Stimulated activated CD4-positive, alpha-beta T cell treated with anti-CD3 and anti-CD28 coated beads, TNF-alpha, amount 100 ng/mL, for 48 hours (primary cell): ENCODE data around the gene CMTM4.
"Not testable (repeated sequence)": the region's sequence is repeated elsewhere in the genome, so short reads cannot be mapped to it uniquely, and the experiment has no call there.

Experiments used
- DNase-seq, 3 donors: peaks; one replicate each; pipeline ENCODE4 v3.0.0-alpha.2; 2020; ENCODE audit warnings: low read depth in 3 of 3

CMTM4 gene

DNA sequence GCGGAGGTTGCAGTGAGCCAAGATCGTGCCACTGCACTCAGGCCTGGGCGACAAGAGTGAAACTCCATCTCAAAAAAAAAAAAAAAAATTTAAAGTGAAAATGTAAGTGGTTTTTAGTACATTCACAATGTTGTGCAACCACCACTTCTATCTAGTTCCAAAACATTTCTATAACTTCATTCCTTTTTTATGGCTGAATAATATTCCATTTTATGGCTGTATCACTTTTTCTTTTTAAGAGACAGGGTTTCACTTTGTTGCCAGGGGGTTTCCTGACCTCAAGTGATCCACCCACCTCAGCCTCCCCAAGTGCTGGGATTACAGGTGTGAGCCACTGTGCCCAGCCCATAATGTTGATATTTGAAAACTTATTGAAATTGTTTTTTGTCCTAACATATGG is 103.7 kb downstream of the CMTM4 start:
- no peak for DNase-seq

DNA sequence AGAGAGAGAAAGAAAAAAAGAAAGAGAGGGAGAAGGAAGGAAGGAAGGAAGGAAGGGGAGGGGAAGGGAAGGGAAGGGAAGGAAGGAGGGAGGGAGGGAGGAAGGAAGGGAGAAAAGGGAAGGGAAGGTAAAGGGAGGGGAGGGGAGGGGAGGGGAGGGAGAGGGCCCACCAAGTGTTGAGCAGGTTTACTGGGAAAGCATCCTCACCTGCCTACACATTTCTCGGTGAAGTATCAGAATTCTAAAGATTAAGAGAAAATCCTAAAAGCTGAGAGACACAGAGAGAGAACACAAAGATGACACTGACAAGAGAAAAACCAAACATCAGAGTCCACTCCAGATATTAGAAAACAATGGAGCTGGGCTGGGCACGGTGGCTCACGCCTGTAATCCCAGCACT is 104.3 kb downstream of the CMTM4 start:
- DNase-seq = no peak

DNA sequence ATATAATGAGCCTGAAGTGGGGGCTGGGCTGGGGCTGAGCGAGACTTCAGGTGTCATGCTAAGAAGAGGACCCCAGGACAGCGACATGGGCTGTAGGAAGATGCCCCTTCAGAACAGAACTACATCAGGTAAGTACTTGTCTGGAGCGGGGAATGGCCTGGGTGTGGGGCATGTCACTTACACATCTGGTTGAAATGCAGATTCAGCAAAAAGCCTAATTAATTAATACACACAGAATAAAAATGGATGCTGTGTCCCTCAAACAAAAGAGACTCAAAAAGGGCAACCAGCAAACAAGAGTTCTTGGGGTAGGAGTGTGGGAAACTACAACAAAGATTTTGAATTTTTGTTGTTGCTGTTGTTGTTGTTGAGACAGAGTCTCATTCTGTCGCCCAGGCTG is 105.5 kb downstream of the CMTM4 start:
- no peak for DNase-seq

DNA sequence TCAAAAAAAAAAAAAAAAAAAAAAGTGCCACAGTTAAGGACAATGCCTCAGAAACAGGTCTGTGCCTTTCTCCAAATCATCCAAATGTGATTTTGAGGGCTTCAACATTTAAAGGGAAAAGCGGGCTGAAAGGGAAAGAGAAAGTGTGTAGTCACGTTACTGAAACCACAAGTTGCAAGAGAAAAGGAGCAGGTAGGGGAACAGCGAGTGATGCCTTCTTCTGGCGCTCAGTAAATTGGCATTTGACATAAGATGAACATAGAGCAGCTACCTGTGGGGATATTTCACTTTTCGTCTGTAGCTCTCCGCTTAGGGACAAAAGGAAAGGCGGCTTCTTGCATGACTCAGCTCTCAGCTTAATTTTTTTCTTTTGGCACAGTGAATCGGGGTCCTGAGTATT is 106.2 kb downstream of the CMTM4 start:
- no peak for DNase-seq

DNA sequence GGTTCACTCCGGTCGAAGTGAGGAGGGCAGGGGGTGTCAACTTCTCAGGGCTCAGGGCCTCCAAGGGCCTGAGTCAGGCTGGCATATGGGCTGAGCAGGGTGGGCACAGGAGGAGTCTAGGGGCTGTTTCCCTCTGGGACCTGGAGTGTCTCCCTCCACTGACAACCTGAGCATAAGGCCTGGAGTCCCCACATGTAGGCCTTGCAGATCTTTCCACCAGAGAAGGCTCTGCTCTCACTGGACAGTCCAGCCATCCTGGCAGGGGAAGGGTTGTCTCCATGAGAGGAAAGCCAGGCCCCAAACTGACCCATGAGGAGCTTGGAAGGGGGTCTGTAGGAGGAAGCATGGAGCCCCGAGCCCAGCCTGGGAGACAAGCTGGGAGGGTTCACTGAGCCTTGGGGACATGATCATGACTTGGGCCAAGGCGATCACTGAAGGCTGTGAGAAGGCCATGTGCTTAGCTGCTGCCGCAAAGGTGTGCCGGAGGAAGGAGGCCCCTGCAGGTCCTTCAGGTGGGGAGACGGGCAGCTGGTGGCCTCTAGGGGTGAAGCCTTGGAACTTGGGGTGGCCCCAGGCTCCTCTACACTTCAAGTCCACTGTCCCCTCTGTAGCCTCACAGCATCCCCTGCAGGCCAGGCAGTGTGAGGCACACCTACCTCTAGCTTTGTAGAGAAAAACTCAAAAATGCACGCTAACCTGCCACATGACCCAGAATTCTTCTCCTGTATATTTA is 107.4 kb downstream of the CMTM4 start:
- DNase-seq = peak in 2 of 3 donors; percentile 51

DNA sequence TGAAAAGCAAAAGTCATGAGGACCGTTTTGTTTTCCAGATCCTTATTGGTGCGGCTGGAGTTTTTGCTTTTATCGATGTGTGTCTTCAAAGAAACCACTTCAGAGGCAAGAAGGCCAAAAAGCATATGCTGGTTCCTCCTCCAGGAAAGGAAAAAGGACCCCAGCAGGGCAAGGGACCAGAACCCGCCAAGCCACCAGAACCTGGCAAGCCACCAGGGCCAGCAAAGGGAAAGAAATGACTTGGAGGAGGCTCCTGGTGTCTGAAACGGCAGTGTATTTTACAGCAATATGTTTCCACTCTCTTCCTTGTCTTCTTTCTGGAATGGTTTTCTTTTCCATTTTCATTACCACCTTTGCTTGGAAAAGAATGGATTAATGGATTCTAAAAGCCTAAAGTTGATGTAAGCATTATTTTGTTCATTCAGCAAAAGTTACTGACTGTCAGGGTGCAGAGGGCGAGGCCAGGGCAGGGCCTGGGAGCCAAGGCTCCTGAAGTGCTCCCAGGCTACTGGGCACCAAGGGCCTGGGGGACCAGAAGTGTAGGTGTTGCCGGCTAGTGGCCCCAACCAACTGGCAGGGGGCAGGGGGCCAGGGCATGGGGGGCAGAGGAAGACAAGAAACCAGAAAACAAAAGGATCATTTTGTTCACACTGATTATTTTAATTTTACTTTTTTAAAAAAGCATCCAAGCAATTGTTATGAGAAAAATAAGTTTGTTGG is 108.5 kb downstream of the CMTM4 start:
- DNase-seq = no peak

DNA sequence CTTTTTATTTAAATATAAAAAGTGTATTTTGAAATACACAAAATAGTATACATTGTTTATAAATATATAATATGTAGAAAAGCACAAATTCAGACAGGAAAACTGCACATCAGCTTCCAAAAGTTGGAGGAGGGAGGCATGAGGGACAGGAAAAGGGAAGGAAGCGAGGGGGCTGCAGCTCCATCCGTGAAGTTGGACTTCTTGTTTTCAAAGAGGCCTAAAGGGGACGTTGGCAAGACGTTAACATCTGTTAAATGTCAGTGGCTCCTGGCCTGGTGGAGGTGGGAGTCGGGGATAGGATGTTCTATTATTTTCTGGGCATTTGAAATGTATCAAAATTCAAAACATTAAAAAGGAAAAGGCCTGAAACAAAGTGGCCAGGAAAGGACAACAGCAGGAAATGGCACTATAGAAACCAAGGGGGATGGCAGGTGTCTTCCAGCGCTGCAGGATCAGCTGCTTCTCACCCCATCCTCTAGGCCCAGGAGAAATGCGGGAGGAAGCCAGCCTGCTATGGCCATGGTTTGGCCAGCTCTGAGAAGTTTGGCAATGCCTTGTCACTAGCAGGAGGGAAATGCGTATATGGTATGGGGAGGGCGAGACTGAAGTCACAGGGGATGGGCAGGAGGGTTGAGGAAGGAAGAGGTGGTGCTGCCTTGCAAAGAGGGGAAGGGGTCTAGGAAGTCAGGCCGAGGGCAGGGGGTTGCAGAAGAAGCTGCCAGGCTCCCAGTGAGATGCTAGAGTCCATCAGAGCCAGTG is 110.9 kb downstream of the CMTM4 start:
- DNase-seq = no peak

DNA sequence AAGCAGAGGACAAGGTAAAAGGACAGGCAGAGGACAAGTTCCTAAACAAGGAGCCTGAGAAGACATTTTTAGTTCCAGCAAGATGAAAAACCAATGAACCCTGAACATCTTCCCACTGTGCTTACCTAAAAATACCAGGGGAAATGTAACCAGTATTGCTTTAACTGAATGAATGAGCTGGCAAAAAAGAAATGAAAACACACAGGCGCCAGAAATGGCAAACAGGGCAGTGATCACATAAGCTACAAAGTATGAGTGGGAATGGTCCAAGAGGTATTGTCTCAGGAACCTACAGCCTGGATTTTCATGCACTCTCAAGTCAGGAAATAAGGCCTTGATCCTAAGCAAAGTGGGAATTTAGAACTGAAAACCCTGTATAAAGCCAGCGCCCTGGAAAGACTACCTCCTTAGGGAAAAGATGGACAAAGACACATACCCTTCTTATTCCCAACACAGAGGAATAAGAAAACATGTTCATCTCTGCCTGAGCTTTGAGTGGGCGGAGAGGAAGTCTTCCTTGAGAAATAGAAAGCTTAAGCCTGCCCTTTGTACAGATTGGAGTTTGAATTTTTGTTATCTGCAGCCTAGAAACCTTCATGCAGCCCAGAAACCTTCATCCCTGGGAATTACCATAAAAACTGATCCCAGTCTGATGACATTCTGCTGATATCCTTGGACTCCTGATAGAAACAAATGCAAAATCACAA is 115.1 kb downstream of the CMTM4 start:
- no peak for DNase-seq

DNA sequence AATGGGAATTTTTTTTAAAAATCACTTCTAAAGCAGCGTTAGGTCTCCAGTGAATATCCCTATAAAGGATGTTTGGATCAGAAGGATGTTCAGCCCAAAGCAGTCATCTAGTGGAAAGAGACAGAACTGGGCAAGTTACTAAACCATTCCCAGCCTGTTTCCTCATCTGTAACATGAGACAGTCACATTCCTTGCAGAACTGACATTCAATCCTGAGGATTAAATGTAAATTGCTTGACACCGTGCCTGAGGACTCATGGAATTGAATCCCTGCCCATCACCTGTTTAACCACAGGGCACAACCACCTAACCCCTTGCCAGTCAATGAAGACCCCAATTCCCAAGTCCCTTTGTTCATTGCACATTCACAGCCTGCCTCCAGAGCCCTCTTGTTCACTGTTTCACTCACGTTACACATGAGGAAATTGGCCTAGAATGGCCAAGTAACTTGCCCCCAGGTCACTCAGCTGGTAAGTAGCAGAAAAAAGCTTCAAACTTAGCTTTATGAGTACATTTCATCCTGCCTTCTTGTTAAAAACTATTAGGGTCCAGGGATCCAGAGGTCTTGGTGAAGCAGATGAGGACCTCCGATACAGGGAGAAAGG is 115.8 kb downstream of the CMTM4 start:
- DNase-seq = no peak

DNA sequence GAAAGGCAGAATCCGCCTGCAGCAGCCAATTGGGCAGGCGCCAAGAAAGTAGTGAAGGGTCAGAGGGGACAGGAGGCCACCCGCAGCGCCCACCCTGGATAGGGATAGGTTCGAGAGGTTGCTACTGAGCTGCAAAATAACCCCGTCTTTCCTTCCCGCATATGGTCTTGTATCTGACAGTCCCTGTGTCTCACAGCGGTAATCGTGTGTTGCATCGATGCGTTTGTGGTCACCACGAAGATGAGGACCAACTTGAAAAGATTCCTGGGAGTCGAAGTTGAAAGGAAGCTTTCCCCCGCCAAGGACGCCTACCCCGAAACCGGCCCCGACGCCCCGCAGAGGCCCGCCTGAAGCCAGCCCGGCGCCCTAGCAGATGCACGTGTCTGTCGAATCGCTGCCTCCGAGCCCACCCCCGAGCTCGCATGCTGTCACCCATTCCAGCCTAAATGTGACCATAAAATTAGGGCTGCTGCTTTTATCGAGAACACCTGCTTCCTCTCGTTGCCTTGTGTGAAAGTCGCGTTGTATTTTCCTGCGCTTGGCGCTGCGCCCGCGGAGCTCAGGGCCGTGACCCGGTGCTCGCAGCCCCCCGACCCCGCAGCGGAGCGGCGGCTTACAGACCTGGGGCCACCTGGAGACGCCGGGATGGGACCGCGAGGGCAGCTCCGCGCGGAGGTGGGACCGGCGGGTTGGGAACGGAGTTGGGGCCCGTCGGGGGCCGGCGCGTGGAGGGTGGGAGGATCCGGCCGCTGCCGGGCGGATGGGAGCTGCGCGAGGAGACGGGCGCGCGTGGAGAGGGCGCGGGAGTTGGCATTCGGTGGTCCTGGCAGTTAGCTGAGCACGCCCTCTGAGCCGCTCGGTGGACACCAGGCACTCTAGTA is 117.7 kb downstream of the CMTM4 start, which contains the start of gene CMTM2:
TSS of gene CMTM2 (plus strand) at position 813 of the 881 bp plus-strand sequence. CDS start 145 bp downstream, outside the sequence.
- no peak for DNase-seq

DNA sequence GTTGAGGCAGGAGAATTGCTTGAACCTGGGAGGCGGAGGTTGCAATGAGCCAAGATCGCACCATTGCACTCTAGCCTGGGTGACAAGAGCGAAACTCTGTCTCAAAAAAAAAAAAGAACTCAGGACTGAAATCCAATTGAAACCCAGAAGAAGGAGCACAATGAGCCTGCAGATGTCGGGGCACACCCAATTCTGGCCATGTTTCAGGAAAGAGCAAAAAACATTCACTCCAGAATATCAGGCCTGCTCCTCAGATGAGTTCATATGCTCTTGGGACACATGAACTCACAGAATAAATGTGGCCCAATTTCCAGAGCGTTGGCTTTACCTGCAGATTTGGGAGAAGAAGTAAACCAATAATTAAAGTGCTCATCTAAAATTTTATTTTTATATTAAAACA is 120.2 kb downstream of the CMTM4 start:
- DNase-seq = no peak

DNA sequence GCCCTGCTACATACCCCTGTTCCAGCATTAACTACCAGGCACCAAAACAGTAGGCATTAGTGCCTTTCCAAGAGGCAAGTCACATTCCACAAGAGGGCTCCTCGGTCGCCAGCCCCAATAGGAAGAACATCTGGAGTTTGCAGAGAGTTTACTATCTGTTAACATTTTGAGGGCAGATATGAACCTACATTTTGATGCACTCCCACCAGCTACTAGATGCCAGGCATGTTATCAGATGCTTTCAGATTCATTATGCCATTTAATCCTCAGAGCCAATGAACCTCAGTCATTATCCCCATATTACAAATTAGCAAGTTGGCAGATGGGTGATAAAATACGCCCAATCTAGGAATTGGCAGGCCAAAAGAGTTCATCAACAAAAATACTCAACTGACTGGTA is 121.5 kb downstream of the CMTM4 start:
- no peak for DNase-seq

DNA sequence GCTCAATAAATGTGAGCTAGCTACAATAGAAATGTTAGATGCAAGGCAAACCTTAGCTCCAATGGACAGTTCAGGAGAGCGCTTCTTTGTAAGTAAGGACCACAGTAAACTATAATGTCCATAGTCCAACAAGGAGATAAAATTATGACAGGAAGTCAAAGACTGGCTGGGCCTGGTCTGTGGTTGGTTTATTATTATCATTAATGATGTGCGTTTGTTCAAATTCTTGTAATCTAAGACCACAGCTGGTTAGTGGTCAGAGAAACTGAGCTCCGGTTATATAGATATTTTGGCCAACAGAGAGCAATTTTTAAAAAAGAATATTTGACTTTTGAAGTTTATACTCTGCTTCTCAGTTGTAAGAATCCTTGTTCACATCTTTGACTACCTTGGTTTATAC is 122.0 kb downstream of the CMTM4 start:
- DNase-seq = no peak

DNA sequence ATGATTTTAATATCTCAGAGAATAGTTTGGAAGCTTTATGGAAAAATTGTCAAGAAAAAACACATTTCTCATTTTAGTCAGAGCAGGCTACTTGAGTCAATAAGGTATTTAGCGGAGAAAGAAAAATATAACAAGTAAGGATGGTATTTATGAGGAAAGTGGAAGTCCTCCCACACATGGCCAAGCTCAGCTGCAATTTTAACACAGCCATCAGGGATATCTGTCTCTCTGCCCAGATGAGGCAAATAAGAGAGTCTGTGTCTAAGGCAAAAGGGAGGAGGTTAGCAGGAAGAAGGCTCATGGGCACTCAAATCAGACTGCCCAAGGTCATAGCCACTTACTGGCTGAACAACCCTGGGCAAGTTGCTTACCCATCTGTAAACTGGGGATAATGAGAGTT is 122.5 kb downstream of the CMTM4 start:
- DNase-seq = no peak

DNA sequence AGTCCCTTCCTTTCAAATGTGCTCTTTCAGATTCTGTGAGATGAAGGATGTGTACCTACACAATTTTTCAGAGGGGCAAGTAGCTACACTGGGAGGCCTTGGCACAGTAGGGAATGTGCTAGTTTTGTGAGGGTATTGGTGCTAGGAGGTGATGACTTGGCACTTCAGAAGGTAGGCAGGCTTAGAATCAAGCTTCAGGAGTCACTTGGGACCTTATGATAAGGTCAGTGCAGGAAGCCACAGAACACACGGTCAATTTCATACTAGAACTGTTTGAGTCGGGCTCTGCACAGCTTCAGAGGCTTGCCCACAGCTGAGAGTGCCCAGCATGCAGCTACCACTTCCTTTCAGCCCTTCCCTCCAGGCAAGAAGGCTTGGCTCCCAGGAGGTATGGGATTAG is 124.2 kb downstream of the CMTM4 start:
- DNase-seq = no peak

DNA sequence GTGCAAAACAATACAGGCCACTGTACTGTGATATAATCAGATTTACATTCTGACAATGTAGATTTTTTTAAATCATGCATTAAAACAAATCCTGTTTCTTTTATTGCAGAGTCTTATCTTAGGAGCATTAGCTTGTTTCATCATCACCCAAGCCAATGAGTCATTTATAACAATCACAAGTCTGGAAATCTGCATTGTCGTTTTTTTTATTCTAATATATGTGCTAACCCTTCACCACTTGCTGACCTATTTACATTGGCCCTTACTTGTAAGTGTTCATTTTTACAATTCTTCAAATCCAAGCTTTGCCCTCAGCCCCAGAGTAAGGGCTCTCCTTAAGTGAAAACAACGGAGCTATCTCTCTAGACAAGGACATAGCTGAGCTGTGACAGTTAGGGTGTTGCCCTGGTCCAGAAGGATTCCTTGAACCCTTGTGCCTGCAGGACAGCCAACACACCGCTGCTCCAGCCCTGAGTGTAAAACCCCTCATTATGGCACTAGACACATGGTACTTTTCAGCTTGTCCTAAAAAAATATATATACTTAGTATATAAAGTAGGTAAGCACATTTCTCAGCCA is 126.6 kb downstream of the CMTM4 start:
- no peak for DNase-seq

DNA sequence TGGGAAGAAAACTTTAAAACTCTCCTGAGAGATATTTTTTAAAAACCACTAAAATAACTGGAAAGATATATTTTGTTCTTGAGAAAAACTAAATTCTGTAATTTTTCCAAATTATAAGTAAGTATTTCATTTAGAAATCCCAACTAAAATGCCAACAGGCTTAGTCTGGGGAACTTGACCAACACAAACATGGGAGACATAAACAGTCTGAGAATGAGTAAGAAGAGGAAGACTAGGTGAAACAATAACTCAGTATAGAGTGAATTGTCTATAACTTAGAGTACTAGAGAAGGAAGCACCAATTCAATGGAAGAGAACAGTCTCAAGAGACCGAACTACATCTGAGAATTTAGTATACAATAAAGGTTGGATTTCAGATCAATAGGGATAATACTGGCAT is 127.4 kb downstream of the CMTM4 start:
- no peak for DNase-seq

DNA sequence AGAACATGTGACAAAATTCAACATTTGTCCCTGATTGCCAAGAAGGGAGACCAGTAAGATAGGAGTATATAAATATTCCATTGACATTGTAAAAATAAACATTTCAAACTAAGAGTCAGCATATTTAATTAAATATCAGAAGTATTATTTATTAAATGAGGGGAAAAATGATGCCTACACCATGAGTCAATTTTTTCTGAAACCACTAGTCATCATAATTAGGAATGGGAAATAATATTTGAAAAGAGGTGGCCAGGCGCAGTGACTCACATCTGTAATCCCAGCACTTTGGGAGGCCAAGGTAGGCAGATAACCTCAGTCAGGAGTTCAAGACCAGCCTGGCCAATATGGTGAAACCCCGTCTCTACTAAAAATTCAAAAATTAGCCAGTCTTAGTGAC is 128.2 kb downstream of the CMTM4 start:
- DNase-seq = no peak

DNA sequence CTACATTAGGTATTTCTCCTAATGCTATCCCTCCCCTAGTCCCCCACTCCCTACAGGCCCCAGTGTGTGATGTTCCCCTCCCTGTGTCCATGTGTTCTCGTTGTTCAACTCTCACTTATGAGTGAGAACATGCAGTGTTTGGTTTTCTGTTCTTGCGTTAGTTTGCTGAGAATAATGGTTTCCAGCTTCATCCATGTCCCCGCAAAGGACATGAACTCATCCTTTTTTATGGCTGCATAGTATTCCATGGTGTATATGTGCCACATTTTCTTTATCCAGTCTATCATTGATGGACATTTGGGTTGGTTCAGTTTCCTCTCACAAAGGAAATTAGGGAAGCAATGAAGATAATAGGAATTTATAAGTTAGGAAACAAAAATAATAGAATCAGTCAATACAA is 129.3 kb downstream of the CMTM4 start:
- DNase-seq = not testable (repeated sequence)
